C4-2B (cell line): ENCODE results near the gene SRRM4.

Experiments used
- CTCF ChIP-seq: fragments of 450-650 bp; conservative IDR thresholded peaks from 2 replicates; pipeline ENCODE4 v1.5.1; 2017; ENCODE audit warnings: mild to moderate bottlenecking
- ZFX ChIP-seq: fragments of 450-650 bp; IDR thresholded peaks from 2 replicates; pipeline ENCODE4 v1.6.1; 2017

DNA sequence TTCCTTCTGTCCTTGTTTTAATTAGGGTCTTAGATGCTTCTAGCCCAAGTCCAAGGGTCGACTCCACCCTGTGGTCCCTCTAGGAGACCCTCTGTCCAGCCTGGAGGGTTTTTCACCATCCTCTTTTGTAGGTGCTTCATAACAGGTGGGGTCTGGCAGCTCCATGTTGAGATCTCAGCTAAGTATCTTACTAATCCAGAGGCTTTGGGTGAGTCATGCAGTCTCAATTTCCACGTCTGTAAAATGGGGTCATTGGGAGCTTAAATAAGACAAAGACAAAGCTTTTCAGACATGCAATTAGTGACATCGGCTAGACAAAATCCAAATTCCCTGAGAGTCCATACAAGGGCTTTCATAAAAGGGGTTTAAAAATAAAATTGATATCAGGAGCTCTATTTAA, 200.6 kb downstream of the SRRM4 start:
- TF ChIP-seq CTCF (no peak), ZFX (no peak)
